Loucy (cell line): Measurements from ENCODE around the gene SMPDL3A.
"Not testable (repeated sequence)": the region's sequence is repeated elsewhere in the genome, so short reads cannot be mapped to it uniquely, and the experiment has no call there.

Experiments
- H2AFZ ChIP-seq: fragments of 200-600 bp; sonication (generic); 2 replicates; pipeline ENCODE4 v1.6.0; 2016; ENCODE audit warnings: antibody characterized with exemption, mild to moderate bottlenecking, low read length, moderate library complexity
- H3F3A ChIP-seq: fragments of 200-600 bp; 2 replicates; pipeline ENCODE4 v1.6.0; 2016; ENCODE audit warnings: antibody characterized with exemption, low read depth, mild to moderate bottlenecking
- H3K27me3 ChIP-seq: fragments of 200-600 bp; sonication (generic); 2 replicates; pipeline ENCODE4 v1.6.1; 2014; ENCODE audit warnings: low read length, mild to moderate bottlenecking; ENCODE audit not compliant: insufficient read depth, poor library complexity, severe bottlenecking
- H3K36me3 ChIP-seq: fragments of 200-600 bp; sonication (generic); 2 replicates; pipeline ENCODE4 v1.6.1; 2016; ENCODE audit warnings: low read length; ENCODE audit not compliant: insufficient read depth
- H3K4me1 ChIP-seq: fragments of 200-600 bp; sonication (generic); 2 replicates; pipeline ENCODE4 v1.5.1; 2014; ENCODE audit warnings: low read length, mild to moderate bottlenecking; ENCODE audit not compliant: insufficient read depth, poor library complexity, severe bottlenecking
- H3K4me2 ChIP-seq: fragments of 200-600 bp; sonication (generic); 2 replicates; pipeline ENCODE4 v1.6.0; 2014; ENCODE audit warnings: antibody characterized with exemption, low read length, low read depth, mild to moderate bottlenecking; ENCODE audit not compliant: poor library complexity, severe bottlenecking
- H3K4me3 ChIP-seq: fragments of 200-600 bp; sonication (generic); 2 replicates; pipeline ENCODE4 v1.5.1; 2014; ENCODE audit warnings: low read length, mild to moderate bottlenecking, mixed read lengths; ENCODE audit not compliant: poor library complexity, severe bottlenecking
- H3K79me2 ChIP-seq: fragments of 200-600 bp; sonication (generic); 2 replicates; pipeline ENCODE4 v1.6.1; 2014; ENCODE audit warnings: low read length; ENCODE audit not compliant: insufficient read depth
- H3K9ac ChIP-seq: fragments of 200-600 bp; sonication (generic); 2 replicates; pipeline ENCODE4 v1.6.0; 2014; ENCODE audit warnings: mild to moderate bottlenecking, low read depth, low read length, moderate library complexity; ENCODE audit not compliant: poor library complexity, severe bottlenecking
- H3K9me2 ChIP-seq: fragments of 200-600 bp; sonication (generic); replicated peaks from 2 replicates; pipeline ENCODE4 v1.6.1; 2016; ENCODE audit warnings: low read depth, low read length, mixed read lengths
- H3K9me3 ChIP-seq: fragments of 200-600 bp; sonication (generic); 2 replicates; pipeline ENCODE4 v1.6.1; 2014; ENCODE audit warnings: mild to moderate bottlenecking, antibody characterized with exemption, low read length, low read depth; ENCODE audit not compliant: insufficient read depth
- H4K20me1 ChIP-seq: fragments of 200-600 bp; sonication (generic); 2 replicates; pipeline ENCODE4 v1.6.0; 2014; ENCODE audit warnings: antibody characterized with exemption, low read length, mild to moderate bottlenecking; ENCODE audit not compliant: insufficient read depth, poor library complexity, severe bottlenecking
- CTCF ChIP-seq: fragments of 200-600 bp; sonication (generic); conservative IDR thresholded peaks from 2 replicates; pipeline ENCODE4 v1.5.1; 2014; ENCODE audit warnings: mild to moderate bottlenecking, antibody characterized with exemption, low read length
- EZH2phosphoT487 ChIP-seq: fragments of 200-600 bp; IDR thresholded peaks from 2 replicates; pipeline ENCODE4 v1.6.1; 2018; ENCODE audit warnings: antibody characterized with exemption, mild to moderate bottlenecking, moderate library complexity, borderline replicate concordance

The SMPDL3A gene

GRCh38 chr6:122744247-122744646, 44.8 kb upstream of the SMPDL3A start:
- not testable (repeated sequence) for H2AFZ ChIP-seq, H3K4me2 ChIP-seq, H3K79me2 ChIP-seq, H3K9me3 ChIP-seq, H3F3A ChIP-seq, H3K9ac ChIP-seq, H3K36me3 ChIP-seq, H3K27me3 ChIP-seq, H4K20me1 ChIP-seq, H3K4me3 ChIP-seq, H3K4me1 ChIP-seq, H3K9me2 ChIP-seq
- peak; percentile 39 for TF ChIP-seq CTCF

GRCh38 chr6:122744856-122745255, 44.2 kb upstream of the SMPDL3A start:
- H3K9me3 ChIP-seq, H3K36me3 ChIP-seq, H3K79me2 ChIP-seq, H3F3A ChIP-seq, H3K4me3 ChIP-seq, H4K20me1 ChIP-seq, H3K9me2 ChIP-seq, H2AFZ ChIP-seq, H3K4me2 ChIP-seq, H3K27me3 ChIP-seq, H3K4me1 ChIP-seq, H3K9ac ChIP-seq: not testable (repeated sequence)

GRCh38 chr6:122746688-122747087, 42.4 kb upstream of the SMPDL3A start:
- H4K20me1 ChIP-seq = no peaks in the 10 kb centered on the region

GRCh38 chr6:122747573-122747972, 41.5 kb upstream of the SMPDL3A start:
- Histone ChIP-seq H4K20me1 (no peaks in the 10 kb centered on the region), H3K4me1 (peaks cover 5% of the 10 kb centered on the region), H3K4me3 (no peak overlapping the region), H2AFZ (no peak overlapping the region), H3K36me3 (no peaks in the 10 kb centered on the region), H3K9me2 (no peaks in the 10 kb centered on the region), H3F3A (no peaks in the 10 kb centered on the region), H3K9me3 (no peaks in the 10 kb centered on the region), H3K4me2 (no peak overlapping the region), H3K79me2 (no peaks in the 10 kb centered on the region), H3K9ac (no peak overlapping the region), H3K27me3 (no peaks in the 10 kb centered on the region)
- TF ChIP-seq EZH2phosphoT487 (no peak), CTCF (no peak)

More at GRCh38 chr6:122746688-122747087, 42.4 kb upstream of the SMPDL3A start:
- no peaks in the 10 kb centered on the region for H3F3A ChIP-seq
- H3K9ac ChIP-seq = no peak overlapping the region
- H3K9me2 ChIP-seq = no peaks in the 10 kb centered on the region
- peaks cover 4% of the 10 kb centered on the region for H3K4me1 ChIP-seq
- H3K36me3 ChIP-seq = no peaks in the 10 kb centered on the region
- no peak overlapping the region for H2AFZ ChIP-seq
- no peak overlapping the region for H3K4me3 ChIP-seq
- H3K27me3 ChIP-seq = no peaks in the 10 kb centered on the region
- no peak for TF ChIP-seq EZH2phosphoT487
- TF ChIP-seq CTCF = no peak
- H3K9me3 ChIP-seq = no peaks in the 10 kb centered on the region
- no peak overlapping the region for H3K4me2 ChIP-seq
- no peaks in the 10 kb centered on the region for H3K79me2 ChIP-seq

- H3K79me2 ChIP-seq, H4K20me1 ChIP-seq, H3K4me1 ChIP-seq, H3K4me2 ChIP-seq, H3K36me3 ChIP-seq, H3K4me3 ChIP-seq, H2AFZ ChIP-seq, H3K27me3 ChIP-seq, H3K9me3 ChIP-seq, H3F3A ChIP-seq, H3K9me2 ChIP-seq, H3K9ac ChIP-seq: not testable (repeated sequence)
Observed at GRCh38 chr6:122748945-122749344, 40.1 kb upstream of the SMPDL3A start.
